HG03097 (cell line): ENCODE measurements around the gene SPNS1.
"Not testable (repeated sequence)": the region's sequence is repeated elsewhere in the genome, so short reads cannot be mapped to it uniquely, and the experiment has no call there.

Experiments
- ATAC-seq: cut with Tn5 transposase; IDR thresholded peaks from one replicate; pipeline ENCODE4 v1.9.1; 2021; ENCODE audit not compliant: unreplicated experiment, low FRiP score

SPNS1 gene

DNA sequence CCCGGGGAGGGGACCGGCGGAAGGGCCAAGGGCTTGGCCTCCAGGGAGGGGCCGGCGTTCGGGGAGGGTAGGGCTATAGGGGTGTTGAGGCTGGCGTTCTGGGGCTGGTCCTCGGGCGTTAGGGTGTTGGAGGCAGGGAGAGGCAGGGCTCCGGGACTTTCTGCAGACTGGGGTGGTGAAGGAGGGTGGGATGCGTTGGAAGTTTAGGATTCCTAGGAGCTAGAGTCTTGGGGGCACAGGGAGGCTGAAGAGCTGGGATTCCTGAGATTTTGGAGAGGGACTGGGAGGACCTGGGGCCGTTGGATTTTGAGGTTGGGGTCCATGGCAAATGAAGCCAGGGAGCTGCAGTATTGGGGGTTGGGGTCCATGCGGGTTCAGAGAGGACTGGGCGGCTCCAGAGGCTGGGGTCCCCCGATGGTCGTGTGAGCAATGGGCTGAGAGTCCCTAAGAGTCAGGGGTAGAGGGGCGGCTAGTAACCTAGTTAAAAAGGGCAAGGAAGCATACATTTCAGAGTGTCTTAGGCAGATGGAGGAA is 23.1 kb upstream of the SPNS1 start:
- no peak for ATAC-seq

DNA sequence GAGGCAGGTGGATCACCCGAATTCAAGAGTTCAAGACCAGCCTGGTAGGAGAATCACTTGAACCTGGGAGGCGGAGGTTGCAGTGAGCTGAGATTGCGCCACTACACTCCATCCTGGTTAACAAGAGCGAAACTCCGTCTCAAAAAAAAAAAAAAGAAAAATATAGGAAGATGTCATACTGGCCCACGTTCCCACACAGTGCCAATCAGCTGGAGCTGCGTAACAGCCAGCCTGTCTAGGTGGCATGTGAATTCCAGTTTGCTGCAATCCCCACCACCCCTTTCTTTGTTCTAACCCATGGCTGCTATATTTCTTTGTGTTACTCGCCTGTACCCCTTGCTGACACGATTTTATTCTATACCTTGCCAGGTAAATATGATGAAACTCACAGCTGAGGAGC is 16.4 kb upstream of the SPNS1 start:
- ATAC-seq = no peak

DNA sequence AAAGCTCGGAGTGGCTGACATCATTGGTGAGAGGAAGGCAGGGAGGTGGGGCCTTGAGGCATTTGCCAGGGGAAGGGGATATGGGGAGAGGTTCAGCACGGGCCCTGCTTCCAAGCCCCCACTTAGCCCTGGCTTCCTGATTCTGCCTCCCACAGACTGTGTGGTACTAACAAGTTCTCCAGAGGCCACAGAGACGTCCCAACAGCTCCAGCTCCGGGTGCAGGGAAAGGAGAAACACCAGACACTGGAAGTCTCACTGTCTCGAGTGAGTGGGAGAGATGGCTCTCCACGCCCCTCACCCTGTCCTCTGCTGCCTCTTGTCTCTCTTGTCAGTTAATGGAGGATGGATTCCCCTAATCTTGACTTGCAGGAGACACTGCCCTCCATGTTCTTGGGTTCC is 15.7 kb upstream of the SPNS1 start:
- no peak for ATAC-seq

DNA sequence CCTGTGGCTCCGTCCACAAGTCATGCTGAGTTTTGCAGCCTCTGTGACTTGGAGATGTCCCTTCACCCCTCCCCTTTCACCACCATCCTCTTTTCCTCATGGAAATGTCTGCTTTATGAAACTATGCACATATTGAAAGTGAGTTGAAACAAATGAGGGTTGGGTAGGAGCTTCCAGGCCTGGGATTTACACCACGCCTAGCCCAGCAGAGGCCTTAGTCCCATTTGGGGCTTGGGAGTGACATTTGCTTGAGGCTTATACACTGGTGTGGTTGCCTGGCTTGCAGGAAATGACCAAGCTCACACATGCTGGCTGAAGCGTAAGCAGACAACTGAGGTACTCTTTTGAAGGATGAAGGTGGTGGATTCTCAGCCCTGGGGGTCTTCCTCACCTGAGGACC is 10.5 kb upstream of the SPNS1 start:
- no peak for ATAC-seq

DNA sequence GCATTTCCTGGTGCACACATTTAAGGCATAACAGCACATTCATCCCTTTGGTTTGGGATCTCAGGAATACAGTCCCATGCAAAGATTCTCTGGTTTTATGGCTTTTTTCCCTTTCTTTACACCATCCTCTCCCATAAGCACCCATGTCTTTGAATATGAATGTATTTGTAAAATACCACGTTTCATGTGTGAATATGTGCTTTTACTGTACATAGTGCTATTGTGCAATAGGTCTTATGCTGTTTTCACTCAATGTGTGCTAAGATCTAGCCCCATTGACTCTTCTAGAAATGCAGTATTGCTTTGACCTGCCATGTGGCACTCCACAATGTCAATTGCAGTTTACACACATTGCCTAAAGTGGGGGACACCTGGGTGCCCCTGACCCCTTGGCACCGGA is 10.1 kb upstream of the SPNS1 start:
- ATAC-seq = no peak

DNA sequence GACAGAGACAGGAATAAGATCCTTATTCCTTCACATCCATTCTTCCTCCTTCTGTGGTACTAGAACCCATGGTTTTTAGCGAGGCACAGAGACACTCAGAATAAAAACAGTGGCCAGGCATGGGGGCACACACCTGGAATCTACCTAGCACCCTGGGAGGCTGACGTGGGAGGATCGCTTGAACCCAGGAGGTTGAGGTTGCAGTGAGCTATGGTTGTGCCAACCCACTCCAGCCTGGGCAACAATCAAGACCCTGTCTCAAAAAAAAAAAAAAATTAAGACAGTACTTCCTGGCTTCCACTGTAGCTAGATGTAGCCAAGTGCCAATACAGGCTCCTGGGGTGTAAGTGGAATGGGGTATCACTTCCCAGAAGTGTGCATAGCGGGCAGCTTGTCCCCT is 7.4 kb upstream of the SPNS1 start:
- ATAC-seq = no peak

DNA sequence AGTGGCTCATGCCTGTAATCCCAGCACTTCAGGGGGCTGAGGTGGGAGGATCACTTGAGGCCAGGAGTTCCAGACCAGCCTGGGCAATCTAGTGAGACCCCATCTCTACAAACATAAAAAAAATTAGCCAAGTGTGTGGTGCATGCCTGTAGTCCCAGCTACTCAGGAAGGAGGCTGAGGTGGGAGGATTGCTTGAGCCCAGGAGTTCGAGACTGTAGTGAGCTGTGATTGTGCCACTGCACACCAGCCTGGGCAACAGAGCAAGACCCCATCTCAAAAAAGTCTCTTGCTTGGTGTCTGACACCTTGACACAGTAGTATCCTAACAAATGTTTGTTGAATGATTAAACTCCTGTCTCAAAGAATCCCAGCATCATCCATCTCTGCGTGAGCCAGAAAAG is 4.9 kb upstream of the SPNS1 start:
- not testable (repeated sequence) for ATAC-seq

DNA sequence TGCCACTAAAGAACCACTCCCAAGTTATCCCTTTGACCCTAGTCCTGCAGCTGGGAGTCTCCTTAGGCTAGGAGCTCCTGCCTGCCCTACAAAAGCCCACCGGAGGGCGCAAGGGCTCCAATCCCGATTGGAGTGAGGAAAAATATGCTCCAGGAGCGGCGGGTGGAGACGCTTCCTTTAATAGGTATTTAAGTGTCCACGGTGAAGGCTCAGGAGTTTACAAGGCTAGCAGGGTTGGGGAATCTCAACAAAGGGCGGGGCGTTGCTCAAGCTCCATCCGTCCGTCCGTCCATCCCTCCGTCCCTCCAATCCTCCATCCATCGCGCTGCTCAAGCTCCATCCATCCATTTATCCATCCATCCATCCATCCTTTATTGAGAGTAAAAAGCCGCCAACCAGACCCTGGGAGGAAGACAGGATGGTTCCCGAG is 556 bp upstream of the SPNS1 start:
- ATAC-seq = peak; percentile 19

DNA sequence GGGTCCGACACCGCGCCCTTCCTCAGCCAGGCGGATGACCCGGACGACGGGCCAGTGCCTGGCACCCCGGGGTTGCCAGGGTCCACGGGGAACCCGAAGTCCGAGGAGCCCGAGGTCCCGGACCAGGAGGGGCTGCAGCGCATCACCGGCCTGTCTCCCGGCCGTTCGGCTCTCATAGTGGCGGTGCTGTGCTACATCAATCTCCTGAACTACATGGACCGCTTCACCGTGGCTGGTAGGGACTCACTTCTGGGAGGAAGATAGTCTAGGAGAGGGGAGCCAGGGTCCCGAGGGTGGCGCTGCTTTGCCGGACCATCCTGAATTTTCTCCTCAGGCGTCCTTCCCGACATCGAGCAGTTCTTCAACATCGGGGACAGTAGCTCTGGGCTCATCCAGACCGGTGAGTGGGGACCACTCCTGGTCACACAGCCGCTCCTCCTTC is 601 bp downstream of the SPNS1 start:
- ATAC-seq = no peak

DNA sequence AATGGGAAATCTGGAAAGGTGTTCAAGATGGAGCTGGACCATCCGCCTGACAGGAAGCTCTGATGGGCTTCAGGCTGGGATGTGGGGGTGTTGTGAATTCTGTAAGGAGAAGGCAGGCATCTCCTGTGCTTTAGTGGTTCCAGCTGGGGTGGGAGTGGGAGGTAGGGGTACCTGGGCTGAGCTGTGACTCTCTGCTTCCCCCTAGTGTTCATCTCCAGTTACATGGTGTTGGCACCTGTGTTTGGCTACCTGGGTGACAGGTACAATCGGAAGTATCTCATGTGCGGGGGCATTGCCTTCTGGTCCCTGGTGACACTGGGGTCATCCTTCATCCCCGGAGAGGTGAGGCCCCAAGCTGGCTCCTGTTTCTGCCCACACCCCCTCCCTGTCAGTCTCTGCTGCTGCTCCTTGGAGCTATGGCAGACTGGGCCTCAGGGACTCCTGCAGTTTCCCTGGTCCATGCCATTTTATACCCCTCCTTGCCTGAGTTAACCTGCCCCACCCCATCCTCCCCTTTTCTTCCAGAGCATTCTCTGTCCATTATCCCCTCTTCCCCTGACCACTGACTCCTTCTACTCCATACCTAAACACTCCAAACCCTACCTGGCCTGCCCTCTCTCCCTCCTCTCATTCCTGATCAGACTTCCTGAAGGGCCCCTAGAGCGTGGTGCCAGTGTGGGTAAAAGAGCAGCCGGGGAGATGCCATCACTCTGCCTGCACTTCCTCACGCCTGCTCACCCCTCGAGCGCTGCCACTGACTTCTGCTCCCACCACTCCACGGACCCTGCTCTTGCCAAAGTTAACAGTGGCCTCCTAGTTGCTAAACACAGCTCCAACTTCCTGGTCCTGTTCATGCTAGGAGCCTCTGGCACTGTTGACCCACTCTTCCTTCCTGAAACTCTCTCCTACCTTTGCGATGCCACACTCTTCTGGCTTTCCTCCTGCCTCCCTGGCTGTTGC is 3.4 kb downstream of the SPNS1 start:
- no peak for ATAC-seq

DNA sequence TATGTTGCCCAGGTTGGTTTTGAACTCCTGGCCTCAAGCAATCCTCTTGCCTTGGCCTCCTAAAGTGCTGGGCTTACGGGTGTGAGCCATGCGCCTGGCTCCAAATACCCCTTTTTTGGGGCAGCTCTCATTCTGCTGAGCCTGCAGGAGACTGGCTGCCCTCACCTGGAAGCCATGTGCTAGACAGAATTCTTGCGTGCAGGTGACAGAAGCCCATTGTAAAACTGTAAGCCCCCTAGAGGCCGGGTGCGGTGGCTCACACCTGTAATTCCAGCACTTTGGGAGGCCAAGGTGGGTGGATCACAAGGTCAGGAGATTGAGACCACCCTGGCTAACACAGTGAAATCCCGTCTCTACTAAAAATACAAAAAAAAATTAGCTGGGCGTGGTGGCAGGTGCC is 5.8 kb downstream of the SPNS1 start:
- not testable (repeated sequence) for ATAC-seq

DNA sequence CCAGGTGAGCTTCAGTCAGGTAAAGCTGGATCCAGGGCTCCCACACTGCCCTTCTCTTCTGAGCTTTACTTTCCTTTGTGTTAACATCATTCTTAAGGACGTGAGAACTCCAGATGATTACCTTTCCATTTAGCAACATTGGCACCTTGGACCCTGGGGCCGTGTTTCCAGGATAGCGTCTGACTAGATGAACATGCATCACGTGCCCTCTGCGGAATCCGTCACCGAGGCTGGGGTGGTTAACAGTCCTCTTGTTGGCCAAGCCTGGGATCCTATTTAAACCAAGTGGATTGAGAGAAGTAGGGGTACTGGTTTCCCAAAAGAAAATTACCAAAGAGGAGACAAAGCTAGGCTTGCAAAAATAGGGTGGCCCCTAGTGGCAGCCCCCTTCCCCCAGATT is 6.4 kb downstream of the SPNS1 start:
- ATAC-seq = no peak

DNA sequence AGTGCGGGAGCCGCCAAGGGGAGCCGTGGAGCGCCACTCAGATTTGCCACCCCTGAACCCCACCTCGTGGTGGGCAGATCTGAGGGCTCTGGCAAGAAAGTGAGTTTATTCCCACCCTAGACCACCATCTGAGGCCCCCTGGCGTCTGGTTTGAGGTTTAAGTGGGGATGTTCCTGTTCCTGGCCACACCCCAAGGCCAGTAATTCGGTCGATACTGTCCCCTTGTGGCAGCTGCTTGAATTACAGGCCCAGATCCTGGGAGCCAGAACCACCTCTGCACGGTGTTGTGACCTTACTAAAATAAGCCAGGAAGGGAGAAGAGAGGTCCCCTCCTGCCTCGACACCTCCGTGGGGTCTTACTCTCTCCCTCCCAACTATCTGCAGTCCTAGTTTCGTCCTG is 6.9 kb downstream of the SPNS1 start:
- no peak for ATAC-seq

DNA sequence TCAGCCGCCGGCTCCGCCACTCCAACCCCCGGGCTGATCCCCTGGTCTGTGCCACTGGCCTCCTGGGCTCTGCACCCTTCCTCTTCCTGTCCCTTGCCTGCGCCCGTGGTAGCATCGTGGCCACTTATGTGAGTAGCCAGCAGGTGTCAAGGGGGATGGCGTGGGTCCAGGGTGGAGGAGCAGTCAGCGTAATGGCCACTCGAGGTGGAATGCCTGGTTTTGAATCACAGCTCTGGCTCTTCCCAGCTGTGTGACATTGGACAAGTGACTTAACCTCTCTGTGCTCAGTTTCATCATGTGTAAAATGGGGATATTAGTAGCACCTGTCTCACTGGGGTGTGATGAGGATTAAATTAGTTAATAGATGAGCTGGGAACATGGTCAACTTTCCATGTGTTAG is 7.8 kb downstream of the SPNS1 start:
- no peak for ATAC-seq

DNA sequence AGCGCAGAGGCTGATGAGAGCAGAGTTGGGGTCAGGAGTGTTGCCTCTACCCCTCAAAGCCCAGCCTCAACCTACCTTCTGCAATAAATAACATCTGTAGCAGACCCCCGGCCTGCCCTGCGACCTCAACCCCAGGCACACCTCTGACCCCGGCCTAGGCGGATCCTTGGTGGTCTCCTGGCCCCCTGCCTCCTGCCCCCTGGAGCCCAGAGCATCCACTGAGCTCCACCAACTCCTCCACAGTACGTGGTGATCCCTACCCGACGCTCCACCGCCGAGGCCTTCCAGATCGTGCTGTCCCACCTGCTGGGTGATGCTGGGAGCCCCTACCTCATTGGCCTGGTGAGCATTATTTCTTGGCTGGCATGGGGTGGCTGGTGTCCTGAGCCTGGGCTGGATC is 8.4 kb downstream of the SPNS1 start:
- ATAC-seq = no peak

DNA sequence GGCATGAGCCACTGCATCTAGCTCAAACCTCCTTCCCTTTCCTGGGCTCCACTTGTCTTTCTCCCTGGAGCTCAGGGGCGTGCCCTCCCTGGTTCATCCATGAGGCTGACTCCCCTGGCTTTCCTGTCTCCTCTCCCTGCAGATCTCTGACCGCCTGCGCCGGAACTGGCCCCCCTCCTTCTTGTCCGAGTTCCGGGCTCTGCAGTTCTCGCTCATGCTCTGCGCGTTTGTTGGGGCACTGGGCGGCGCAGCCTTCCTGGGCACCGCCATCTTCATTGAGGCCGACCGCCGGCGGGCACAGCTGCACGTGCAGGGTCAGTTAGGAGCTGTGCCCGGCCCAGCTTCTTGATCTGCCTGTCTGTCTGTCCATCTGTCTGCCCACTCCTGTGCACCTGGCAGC is 9.1 kb downstream of the SPNS1 start:
- ATAC-seq = no peak

DNA sequence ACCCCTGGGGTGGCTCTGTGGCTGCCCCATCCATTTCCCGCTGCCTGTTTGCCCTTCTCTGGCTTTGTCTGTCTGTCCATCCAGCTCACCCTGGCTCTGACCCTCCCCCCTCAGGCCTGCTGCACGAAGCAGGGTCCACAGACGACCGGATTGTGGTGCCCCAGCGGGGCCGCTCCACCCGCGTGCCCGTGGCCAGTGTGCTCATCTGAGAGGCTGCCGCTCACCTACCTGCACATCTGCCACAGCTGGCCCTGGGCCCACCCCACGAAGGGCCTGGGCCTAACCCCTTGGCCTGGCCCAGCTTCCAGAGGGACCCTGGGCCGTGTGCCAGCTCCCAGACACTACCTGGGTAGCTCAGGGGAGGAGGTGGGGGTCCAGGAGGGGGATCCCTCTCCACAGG is 9.5 kb downstream of the SPNS1 start:
- ATAC-seq = no peak

DNA sequence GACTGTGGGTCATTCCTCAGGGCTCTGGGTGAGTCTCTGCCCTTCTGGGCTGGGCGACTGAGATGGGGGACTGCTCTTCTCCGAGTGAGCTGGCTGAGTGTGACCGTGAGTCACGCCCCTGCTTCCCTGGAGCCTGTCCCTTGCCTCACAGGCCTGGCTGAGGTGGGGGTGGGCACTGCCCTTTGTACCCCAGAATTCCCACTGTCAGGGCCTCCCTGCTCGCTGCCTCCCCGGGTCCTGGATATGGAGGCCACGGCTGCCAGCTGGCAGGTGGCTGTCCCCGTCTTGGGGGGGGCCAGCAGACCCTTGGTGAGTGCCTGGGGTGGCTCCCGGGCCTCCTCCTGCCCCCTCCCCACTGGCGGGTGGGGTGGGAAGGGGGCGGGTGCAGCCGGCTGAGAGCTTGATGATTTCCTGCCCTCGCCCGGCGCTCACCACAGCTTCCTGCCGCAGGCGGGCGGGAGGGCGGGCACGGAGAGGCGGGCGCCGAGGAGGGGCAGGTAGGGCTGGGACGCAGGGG is 10.1 kb downstream of the SPNS1 start, which contains the start of gene LAT:
LAT (plus strand) TSS at position 434 of the 517 bp plus-strand sequence. CDS start 366 bp downstream, outside the sequence.
- ATAC-seq = no peak

DNA sequence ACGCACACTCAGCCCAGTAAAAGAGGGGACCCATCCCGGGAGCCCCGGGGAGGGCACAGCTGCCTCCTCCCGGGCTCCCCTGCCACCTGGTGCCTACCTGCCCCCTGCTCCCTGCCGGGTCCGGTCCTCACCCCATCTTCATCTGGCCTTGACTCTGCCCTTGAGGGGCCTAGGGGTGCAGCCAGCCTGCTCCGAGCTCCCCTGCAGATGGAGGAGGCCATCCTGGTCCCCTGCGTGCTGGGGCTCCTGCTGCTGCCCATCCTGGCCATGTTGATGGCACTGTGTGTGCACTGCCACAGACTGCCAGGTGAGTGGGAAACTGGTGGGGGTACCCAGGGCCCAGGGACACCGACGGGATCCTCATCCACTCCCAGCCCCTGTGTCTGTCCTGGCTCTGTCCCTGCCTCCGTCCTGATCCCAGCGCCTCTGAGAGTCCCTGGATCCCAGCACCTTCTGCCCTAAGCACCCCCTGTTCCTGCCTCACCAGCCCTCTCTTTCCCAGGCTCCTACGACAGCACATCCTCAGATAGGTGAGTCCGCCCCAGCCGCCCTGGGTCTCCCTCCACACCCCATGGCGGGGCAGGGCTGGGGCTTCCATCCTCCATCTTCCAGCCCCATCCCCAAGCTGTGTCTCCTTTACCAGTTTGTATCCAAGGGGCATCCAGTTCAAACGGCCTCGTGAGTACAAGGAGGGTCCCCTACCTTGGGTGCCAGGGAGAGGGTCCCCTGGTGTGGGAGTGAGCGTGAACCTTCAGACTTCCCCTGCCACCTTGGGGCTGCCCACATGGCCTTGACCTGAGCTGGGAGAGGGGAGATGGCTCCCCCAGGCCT is 10.8 kb downstream of the SPNS1 start:
- no peak for ATAC-seq

DNA sequence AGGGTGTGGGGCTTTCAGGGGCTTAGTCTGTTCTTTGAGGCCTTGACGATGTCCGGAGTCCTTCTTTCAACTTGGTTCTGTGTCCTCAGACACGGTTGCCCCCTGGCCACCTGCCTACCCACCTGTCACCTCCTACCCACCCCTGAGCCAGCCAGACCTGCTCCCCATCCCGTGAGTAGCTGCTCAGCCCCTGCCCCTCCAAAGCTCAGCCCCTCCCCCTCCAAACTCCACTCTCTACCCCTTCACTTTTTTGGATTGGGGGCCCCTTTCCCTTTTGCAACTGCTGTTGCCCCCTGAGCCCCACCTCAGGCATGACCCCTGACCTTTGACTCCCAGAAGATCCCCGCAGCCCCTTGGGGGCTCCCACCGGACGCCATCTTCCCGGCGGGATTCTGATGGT is 11.5 kb downstream of the SPNS1 start:
- no peak for ATAC-seq

DNA sequence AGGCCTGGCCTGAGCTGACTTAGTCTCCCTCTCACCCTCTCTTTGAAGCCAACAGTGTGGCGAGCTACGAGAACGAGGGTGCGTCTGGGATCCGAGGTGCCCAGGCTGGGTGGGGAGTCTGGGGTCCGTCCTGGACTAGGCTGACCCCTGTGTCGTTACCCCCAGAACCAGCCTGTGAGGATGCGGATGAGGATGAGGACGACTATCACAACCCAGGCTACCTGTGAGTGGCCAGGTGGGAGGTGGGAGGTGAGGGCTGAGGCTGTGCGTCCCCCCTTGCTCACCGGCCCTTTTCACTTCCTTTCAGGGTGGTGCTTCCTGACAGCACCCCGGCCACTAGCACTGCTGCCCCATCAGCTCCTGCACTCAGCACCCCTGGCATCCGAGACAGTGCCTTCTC is 11.9 kb downstream of the SPNS1 start:
- ATAC-seq = no peak
